Activated CD4-positive, alpha-beta memory T cell treated with anti-CD3 and anti-CD28 coated beads, Interleukin-2, amount 10 ng/mL, durations not matched to agents 7 days and 5 days (primary cell): ENCODE measurements around the gene BEX5. TPM values are rescaled to one million over a fixed set of nuclear protein-coding genes. Genes with fewer than 3 reads are reported as not detected.
"Not testable (repeated sequence)": the region's sequence is repeated elsewhere in the genome, so short reads cannot be mapped to it uniquely, and the experiment has no call there.

Source experiments
- CTCF ChIA-PET: fragments of 350-600 bp; sonication (Branson Sonifier 250); formaldehyde crosslinking; loops from one replicate; lab custom pipeline; 2021; ENCODE audit warnings: antibody characterized with exemption, inconsistent platforms; lab: Charles Lee
- POLR2A ChIA-PET: fragments of 350-600 bp; sonication (Branson Sonifier 250); formaldehyde crosslinking; loops from one replicate; lab custom pipeline; 2021; ENCODE audit warnings: antibody characterized with exemption; lab: Charles Lee
- DNase-seq: peaks from one replicate; pipeline ENCODE4 v3.0.0-alpha.2; 2020
- H3K27ac Mint-ChIP-seq: one replicate; pipeline ENCODE4 v1.8.0; 2021; ENCODE audit warnings: mild to moderate bottlenecking, mixed read lengths
- H3K27me3 Mint-ChIP-seq: one replicate; pipeline ENCODE4 v1.8.0; 2021; ENCODE audit warnings: mixed read lengths
- H3K36me3 Mint-ChIP-seq: one replicate; pipeline ENCODE4 v1.8.0; 2021; ENCODE audit warnings: low read depth, mixed read lengths
- H3K4me1 Mint-ChIP-seq: one replicate; pipeline ENCODE4 v1.8.0; 2021; ENCODE audit warnings: mixed read lengths
- H3K4me3 Mint-ChIP-seq: one replicate; pipeline ENCODE4 v1.8.0; 2021; ENCODE audit warnings: mild to moderate bottlenecking, mixed read lengths
- H3K9me3 Mint-ChIP-seq: one replicate; pipeline ENCODE4 v1.8.0; 2021; ENCODE audit warnings: mixed read lengths
- total RNA-seq, 2 experiments: library from RNA; stranded (reverse); gene quantifications; one replicate each; pipeline ENCODE4 v1.2.3, GENCODE V29; 2021

BEX5 gene
- total RNA-seq, 2 experiments from 2014 or later = 5.2 to 7.0 TPM

DNA sequence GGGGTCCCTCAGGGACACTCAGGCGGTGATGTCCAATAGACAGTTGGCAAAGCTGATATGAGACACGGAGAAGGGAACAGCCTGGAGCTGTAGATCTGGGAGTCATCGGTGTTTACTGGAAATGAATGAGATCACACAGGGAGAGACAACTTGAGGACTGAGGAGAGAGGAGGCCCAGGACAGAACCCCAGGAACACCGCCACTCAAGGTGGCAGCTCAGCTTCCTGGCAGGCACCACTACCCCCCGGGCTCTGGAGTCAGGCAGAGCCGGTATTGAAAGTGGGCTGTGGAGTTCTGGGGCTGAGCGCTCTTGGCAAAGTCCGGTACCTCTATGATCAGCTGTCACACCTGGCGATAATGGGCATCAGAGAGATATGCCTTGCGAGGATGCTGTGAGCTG is 30.8 kb downstream of the BEX5 start:
- H3K27ac Mint-ChIP-seq, CTCF ChIA-PET, DNase-seq, H3K9me3 Mint-ChIP-seq, H3K36me3 Mint-ChIP-seq, H3K4me1 Mint-ChIP-seq, POLR2A ChIA-PET: not testable (repeated sequence)
- H3K4me3 Mint-ChIP-seq = peak overlapping the region; percentile 41
- peaks cover 34% of the 10 kb centered on the region for H3K27me3 Mint-ChIP-seq

- H3K4me1 Mint-ChIP-seq = no peaks in the 10 kb centered on the region
- no peaks in the 10 kb centered on the region for H3K9me3 Mint-ChIP-seq
- no peaks in the 10 kb centered on the region for H3K36me3 Mint-ChIP-seq
- no peak overlapping the region for H3K27ac Mint-ChIP-seq
- H3K4me3 Mint-ChIP-seq = no peak overlapping the region
- CTCF ChIA-PET = no interaction called here
- H3K27me3 Mint-ChIP-seq = no peaks in the 10 kb centered on the region
- POLR2A ChIA-PET = no interaction called here
- no peak for DNase-seq
Measured at GRCh38 chrX:102115748-102116147, 40.0 kb downstream of the BEX5 start.

DNA sequence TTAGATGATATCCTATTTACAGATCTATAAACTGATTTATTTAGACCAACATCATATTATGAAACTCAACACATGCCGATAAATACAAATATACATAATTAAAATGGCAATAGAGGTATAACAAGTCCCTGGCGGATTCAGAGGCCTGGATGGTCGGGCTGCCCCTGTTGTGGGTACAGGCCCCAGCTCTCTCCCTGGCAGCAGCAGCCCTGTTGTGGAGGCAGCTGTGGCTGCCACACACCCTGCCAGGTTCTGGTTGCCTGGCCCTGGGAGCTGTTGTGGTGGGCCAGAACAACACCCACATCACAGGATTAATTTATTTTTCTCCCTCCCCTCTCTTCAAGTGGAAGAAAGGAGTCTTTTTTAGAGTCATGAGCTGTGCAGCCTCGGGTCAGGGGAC is 42.4 kb downstream of the BEX5 start:
- no peaks in the 10 kb centered on the region for H3K27me3 Mint-ChIP-seq
- H3K36me3 Mint-ChIP-seq = no peaks in the 10 kb centered on the region
- CTCF ChIA-PET = no interaction called here

More for the DNA sequence above, 42.4 kb downstream of the BEX5 start:
- POLR2A ChIA-PET = no interaction called here
- no peaks in the 10 kb centered on the region for H3K4me1 Mint-ChIP-seq
- DNase-seq = no peak
- H3K9me3 Mint-ChIP-seq = no peaks in the 10 kb centered on the region
- H3K4me3 Mint-ChIP-seq = no peak overlapping the region
- no peak overlapping the region for H3K27ac Mint-ChIP-seq

Other genes with a start within 250 kb of the BEX5 start
- 1 to 10 TPM; 3.0 to 3.6 TPM for gene ZMAT1, start 223.9 kb downstream of the BEX5 start, total RNA-seq
- not detected for gene TCEAL2, start 30.3 kb downstream of the BEX5 start, total RNA-seq
- not detected for gene TCEAL6, start 13.5 kb downstream of the BEX5 start, total RNA-seq
- not detected for gene TCP11X1, start 59.3 kb upstream of the BEX5 start, total RNA-seq
- gene NXF2, start 91.2 kb upstream of the BEX5 start, total RNA-seq = not detected